CD4-positive, alpha-beta T cell treated with Interleukin-15 for 4 hours (primary cell): ENCODE data around the gene SLC2A6.

Source experiments
- DNase-seq: peaks from one replicate; pipeline ENCODE4 v3.0.0-alpha.2; 2020; ENCODE audit warnings: low spot score

Gene SLC2A6

DNA sequence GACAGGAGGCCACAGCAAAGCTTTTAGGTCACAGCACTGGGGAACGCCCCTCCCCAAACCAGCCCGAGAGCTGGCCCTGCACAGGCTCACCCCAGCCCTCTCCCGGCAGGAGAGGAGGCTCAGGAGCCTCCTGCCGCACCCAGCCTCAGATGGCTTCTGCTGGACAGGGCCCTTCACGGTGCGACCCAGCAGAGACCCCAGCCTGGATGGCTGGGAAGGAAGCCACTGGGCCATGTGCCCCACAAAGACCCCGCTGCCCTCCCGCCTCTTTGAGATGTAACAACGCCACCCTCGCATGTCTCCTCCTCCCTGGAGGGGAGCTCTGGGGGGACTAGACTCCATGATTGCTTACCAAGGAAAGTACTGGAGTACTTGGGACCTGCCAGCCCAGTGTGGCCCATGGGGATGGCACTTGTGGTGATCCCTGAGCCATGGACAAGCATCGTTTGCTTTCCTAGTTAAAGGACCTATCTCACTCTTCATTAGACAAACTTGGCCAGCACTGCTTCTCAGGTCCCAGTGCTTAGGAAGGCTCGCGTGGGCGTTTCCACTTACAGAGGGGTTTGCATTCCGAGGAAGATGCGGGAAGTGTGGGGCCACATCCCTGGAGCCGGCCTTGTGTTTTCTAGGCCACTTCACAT is 36.8 kb upstream of the SLC2A6 start:
- no peak for DNase-seq

DNA sequence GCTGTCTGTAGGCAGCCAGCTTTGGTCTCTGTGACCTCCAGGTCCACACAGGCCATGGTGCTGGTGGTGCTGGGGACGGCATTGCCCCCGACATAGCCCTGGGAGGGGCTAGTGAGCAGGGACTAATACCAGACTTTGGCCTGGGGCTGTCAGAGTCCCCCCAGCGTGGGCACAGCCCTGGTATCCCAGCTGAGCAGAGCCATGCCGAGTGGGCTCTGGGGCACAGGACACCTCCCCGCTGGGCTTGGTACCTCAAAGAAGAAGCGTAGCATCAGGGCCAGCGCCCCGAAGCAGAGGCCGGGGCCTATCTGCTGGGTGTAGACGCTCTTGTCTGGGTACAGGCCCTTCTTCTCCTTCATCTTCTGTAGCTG is 36.3 kb upstream of the SLC2A6 start:
- DNase-seq: no peak

DNA sequence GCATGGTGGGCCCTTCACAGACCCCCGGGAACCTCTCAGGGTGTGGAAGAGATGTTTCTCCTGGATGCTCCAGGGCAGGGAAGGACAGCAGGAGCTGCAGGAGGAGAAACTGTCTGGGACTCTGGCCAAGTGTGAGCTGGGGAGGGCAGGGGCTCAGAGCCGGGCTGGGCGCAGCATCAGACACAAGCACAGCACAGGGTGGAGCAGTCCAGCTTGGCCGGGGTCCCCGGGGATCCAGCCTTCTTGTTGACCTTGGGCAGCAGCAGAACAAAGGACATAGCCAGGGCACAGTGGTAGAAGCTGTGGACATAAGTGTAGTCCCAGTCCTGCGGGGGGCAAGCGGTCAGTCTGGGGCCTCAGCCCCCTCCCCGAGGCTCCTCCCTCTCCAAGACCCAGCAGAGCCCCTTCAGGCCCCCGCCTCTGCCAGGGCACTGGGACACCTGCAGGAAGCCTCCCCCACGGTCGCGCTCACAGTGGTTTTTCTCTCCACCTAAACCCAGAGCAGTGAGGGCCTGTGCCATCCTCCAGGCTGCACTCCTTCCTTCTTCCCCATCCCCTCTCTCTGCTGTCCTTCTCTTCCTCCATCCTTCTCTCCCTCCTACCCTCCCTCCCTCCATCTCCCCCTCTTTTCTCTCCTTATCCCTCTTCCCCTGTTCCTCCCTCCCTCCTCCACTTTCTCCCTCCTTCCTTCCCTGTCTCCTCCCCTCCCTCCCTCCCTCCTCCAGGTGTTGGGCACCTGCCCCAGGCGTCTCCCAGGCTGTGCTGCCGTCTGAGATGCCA is 35.8 kb upstream of the SLC2A6 start:
- no peak for DNase-seq

DNA sequence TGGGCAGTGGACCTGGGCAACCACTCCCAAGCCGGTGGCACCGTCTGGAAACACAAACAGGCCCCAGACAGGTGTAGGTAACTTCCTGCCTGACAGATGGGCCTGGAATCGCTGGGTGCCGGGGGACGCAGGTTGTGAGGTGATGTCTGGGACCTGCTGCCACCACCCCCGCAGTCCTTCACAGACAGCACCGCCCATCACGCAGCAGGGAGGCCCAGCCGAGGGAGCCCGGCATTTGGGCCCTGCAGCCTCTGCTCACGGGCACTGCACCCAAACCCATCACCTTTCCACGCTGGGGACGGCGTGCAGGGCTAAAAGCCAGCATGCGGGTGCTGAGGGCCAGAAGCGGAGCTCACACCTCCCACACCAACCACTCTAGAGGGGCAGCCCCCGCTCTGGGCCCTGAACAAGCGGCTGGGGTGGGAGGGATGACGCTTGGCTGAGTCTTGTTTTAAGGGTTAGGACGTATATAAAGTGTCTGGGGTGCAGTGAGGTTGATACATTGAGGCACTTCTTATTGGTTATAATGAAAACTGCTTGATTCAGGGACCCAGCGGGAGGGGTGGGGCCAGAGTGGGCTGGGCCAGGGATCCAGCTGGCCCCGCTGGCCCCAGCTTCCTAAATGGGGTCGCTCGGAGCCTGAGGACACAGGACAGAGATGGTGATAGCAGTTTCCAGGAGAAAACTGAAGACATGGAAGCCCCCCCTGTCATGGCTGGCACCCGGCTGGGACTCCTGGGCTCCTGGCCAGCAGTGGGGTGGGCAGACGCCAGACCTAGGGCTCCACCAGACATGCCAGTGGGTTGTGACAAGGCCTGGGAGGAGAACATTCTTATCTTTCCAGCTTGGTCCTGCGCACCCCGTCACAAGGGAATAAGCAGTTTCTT is 34.6 kb upstream of the SLC2A6 start:
- no peak for DNase-seq

DNA sequence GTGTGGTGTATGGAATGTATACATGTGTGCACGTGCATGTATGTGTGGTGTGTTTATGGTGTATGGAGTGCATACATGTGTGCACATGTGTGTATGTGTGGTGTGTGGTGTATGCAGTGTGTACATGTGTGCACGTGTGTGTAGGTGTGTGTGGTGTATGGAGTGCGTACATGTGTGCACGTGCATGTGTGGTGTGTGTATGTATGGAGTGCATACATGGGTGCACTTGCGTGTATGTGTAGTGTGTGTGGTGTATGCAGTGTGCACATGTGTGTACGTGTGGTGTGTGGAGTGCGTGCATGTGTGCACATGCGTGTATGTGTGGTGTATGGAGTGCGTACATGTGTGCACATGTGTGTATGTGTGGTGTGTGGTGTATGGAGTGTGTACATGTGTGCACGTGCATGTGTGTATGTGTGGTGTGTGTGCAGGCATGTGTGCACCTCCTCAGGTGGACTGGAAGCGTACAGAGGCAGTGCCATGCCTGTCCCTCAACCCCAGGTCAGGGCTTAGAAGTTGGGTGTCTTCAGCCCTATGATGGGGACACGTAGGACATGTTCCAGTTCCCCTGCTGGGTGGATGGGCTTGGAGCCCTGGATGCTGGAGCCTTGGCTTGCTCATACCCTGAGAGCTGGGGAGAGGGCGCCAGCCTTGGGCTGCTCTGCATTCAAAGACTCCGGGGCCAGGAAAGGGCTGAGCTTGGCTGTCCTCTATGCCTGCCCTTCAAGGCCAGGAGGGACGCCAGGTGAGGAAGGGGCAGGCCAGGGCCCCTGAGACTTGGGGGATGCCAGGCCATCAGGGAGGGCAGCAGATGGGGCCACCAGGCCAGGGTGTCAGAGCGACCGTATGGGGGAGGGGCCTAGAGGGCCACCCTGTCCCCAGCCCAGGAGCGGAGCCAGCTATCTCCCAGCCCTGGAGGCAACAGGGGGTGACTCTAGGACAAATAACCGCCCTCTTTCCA is 33.6 kb upstream of the SLC2A6 start:
- no peak for DNase-seq

DNA sequence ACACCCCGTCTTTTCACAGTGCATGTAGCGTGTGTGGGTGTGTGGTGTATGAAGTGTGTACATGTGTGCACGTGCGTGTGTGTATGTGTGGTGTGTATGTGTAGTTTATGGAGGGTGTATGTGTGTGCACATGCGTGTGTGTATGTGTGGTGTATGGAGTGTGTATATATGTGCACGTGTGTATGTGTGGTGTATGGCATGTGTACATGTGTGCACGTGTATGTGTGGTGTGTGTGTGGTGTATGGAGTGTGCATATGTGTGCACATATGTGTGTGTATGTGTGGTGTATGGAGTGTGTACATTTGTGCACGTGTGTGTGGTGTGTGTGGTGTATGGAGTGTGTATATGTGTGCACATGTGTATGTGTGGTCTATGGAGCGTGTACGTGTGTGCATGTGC is 32.7 kb upstream of the SLC2A6 start:
- no peak for DNase-seq

DNA sequence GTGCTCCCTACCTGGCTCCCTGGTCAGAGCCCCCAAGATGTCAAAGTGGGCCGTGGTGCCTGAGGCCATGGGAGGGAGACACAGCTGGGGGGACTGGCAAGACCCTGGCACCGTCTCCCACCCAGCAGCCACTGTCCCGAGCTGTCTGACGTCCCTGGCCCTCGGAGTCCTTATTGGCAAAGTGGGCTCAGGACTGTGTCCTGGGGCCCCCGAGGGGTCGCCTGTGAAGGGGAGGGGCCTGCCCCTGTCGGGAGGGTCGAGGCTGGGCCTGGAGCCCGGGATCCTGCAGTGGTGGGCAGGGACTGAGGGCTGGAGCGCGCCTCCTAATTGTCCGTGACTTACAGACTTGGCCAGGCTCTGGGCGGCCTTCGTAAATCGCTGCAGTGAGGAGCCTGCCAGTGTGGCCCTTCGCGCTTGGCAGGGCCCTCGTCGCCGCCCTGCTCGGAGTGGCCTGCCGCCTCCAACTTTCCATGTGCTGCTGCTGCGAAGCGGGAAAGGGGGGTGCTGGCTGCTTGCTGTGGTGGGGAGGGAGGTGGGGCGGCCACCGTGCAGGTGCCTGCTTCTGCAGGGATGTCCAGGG is 32.1 kb upstream of the SLC2A6 start:
- no peak for DNase-seq

DNA sequence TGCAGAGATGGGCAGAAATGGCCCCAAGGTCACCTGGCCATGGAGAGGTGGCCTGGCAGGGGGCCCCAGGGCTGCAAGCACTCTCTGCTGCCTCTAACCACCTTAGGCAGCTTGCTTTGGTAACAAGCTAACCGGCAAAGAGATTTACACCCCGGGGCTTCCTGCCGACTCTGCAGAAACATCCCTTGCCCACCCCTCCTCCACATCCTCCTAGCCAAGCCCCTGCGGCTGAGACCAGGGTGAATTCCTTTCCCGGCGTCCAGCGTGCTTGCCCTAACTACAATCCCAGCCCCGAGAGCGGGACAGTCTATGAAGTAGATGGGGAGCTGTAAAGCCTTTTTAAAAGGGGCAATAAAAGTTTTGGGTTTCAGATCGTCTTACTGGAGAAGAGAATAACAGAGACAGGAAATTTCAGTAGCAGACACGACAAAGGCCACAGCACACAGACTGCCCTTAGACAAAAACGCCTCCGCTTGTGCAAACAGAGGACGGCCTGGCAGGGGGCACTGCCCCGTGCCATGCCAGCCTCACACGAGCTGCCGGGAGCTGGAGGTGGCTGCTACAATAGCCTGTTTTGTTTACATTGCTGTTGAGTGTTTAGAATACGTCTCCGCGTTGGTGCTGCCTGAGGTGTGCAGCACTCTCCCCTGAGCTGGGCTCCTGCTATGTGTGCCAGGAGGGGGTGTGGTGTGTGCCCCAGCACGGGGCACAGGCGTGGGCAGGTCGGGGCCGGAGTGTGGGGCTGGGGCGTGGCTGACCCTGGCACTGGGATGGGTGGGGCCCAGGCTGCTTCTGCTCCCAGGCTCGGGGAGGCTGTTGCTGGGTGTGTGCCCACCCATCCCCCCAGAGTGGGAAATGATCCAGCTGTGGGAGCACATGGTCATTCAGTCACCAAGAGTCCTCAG is 30.5 kb upstream of the SLC2A6 start:
- DNase-seq: no peak

DNA sequence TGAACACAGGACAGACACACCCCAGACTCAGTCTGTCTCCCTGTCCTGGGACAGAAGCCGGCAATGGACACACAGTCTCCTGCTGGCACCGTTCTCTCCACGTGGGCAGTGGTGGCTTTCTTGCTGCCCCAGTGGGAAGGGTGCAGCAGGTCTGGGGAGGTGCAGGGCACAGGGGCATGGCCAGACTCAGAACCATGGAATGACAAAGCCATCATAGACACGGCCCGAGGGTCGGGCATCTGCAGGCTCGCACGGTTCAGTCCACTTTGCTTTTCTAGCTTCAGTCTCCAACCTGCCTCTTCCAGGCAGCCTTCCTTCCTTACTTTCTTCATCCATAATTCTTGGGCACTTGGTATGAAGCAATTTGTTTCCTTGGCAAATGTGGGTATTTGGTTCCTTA is 29.1 kb upstream of the SLC2A6 start:
- DNase-seq: no peak

DNA sequence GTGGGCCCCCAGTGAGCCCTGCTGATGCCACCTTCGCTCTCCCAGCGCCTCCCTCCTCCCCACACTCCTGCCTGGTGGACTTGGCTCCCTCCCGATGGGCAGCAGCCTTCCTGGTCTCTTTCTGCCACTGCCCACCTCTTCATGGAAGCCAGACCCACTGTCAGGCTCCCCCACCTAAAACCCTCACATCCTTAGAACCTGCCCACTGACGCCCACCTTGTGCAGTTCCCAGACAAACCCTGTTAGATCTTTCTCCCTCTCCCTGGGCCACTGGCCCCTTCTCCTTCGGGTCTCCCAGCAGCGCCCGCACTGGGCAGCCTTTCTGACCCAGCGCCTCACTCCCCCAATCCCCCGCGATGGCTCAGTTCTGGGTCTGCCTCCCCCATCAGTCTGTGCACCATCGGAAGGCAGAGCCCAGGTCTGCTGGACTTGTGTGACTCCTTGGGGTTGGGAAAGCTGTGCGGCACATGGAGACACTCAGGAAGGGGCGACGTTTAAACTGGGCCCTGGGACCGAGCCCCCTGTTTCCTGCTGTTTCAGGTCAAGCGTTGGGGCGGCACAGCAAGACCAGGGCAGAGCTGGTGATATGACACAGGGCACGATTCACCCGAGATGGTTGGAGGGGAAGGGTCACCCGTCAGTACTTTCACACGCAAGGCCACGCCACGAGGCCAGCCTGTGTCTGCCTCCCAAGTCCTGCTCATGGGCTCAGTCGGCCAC is 28.5 kb upstream of the SLC2A6 start:
- no peak for DNase-seq

DNA sequence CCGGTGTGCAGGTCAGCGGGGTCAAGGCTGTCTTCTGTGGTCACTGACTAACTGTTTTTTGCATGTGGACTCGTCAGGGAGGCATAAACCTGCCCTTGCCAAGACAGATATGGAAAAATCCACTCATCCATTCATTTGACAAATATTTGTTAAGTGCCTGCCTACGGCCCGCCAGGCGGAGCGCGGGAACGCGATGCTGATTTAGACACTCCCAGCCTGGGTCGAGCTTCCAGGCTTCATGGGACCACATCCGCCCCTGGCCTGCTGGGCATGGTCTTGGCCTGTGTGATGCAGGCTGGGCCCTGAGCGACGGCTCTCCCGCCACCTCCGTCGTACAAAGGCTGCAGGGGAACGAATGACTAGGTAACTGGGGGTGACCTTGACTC is 27.7 kb upstream of the SLC2A6 start:
- no peak for DNase-seq

DNA sequence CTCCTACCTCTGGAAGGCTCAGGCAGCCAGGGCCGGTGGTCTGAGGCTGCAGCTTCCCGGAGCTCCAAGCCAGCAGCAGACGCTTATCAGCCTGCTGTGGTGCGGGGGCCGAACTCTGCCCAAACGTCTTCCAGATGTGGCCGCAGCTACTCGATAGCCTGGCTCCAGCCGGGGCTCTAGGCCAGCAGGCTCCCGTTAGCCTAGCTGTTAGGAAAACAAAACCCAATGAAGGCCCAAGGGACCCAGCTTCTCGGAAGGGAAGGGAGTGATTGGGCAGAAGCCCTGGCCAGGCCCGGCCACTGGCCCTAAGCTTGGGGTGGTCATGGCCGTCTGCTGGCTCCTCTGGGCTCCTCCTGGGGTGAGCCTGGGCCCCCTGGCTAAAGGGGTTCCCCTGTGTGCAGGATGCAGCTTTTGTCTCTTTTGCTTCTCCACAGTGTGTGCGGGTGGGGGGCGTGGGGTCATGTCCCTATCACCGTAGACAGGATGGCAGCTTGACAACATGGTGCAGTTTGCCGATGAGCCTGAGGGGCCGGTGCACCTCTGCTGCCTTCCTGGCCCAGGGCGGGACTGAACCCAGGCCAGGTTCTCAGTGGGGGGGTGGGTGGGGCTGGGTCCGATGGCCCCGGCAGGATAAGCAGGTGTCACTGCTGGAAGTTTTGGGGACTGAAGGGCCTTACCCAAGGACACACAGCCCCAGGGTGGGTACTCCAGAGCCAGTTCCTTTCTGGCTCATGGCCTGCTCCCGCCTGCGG is 27.2 kb upstream of the SLC2A6 start:
- no peak for DNase-seq

DNA sequence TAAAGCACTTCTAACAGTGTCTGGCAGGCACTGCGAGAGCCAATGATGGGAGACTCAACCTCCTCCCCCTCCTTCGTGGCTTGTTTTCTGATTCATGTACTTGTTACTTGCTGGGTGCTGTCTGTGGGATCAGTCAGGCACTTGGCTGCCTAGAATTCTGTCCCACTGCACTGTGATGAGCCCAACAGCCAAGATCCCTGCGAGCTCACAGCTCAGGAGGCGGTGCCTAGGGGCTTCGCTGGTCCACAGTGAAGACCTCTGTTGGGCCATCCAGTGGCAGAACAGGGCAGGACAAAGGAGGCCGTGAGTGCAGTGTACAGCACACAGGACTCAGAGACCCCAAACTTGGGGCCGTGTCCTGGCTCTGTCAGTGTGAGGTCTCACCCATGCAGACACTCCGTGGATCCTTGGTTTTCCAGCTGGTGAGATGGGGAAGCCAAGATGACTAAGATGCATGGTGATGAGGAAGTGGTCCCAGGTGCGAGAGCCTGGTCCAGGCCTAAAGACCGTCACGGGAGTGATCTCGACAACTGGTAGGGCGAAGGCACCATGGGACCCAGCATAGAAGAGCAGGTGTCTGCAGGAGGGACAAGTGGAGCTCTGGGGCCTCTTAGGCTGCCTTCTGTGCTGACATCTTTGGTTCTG is 26.4 kb upstream of the SLC2A6 start:
- no peak for DNase-seq

DNA sequence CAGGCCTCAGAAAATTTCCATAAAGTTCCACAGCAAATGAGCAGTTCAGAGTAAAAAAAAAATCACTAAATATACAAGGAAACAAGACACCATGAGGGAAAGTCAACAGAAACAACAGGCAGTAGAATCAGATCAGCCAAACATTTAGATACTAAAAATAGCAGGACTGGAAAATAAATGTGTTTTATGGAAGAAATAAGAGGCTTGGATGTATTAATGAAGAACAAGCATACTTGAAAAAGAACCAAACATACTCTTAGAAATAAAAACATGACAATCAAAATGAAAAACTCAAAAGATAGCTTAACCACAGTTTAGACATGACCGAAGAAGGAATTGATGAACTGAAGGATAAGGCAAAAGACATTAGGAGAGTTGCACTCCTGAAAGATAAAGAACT is 23.2 kb upstream of the SLC2A6 start:
- no peak for DNase-seq

DNA sequence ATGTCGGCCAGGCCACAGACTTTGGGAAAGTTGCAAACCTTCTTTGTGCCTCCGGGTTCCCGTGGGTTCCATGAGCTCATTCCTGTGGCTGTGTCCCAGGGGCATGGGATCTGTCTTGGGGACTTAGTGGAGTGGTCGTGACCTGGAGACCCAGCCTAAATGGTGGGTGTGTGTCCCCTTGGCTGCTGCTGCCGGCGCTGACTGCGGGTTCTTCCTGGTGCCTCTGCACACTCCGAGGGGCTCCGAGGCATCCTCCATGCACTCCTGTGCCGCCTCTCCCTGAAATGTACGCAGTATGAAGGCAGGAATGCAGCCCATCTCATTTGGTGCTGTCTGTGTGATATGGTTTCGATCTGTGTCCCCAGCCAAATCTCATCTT is 21.0 kb upstream of the SLC2A6 start:
- DNase-seq: no peak

DNA sequence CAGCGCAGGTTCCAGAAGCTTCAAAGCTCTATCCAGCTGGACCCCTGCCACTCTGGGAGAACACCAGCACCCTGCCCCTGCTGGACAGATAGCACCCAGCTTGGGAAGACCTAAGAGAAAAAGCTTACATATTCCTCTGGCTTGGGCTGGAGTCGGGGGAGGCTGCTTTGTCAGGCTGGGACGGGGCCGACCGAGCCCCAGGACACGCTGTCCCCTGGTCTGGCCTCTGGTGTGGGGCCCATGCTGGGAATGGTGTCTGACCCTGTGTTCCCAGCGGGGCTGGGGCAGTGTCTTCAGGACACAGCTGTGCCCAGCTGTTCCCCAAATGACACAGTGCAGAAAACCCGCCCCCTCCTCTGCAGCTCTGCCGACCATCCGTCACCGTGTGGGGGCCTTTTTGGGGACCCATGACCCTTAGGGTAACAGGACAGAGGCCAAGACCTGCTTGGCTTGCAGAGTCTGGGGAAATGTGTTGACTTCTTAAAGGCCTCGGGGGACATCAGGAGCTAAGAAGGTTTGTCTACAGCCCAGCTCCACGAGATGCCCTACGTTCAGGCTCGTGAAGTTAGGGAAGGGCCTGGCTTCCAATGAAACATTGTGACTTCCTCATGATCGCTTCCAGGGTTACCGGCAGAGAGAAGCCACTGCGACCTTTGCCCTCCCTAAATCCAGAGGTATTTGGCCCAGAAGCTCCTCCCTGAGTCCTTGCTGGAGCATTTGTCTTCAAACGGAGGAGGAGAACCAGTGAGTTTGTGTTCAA is 20.4 kb upstream of the SLC2A6 start:
- DNase-seq: no peak
